Skeletal muscle tissue (tissue), 4 donors: ENCODE measurements around the gene ZNF789. TPM values are rescaled to one million over a fixed set of nuclear protein-coding genes. Genes with fewer than 3 reads are reported as not detected.

ENCODE experiments used
- H3K27ac ChIP-seq: one replicate; pipeline ENCODE4 v1.7.0; 2013; ENCODE audit warnings: mild to moderate bottlenecking, low read depth, low read length, inconsistent platforms
- H3K27me3 ChIP-seq, 3 donors: one replicate each; pipeline ENCODE4 v1.7.0; 2013; ENCODE audit warnings: low read length in 3 of 3; ENCODE audit not compliant: control insufficient read depth in 3 of 3, insufficient read depth in 3 of 3
- H3K36me3 ChIP-seq, 3 donors: one replicate each; pipeline ENCODE4 v1.7.0; 2013; ENCODE audit warnings: low read length in 3 of 3; ENCODE audit not compliant: control insufficient read depth in 3 of 3, insufficient read depth in 3 of 3
- H3K4me1 ChIP-seq, 3 donors: one replicate each; pipeline ENCODE4 v1.7.0; 2013; ENCODE audit warnings: low read length in 3 of 3, mild to moderate bottlenecking in 3 of 3; ENCODE audit not compliant: control insufficient read depth in 3 of 3, insufficient read depth in 3 of 3
- H3K4me3 ChIP-seq, 3 donors: one replicate each; pipeline ENCODE4 v1.7.0; 2013; ENCODE audit warnings: low read length in 3 of 3
- H3K9ac ChIP-seq, 3 donors: one replicate each; pipeline ENCODE4 v1.7.0; 2013; ENCODE audit warnings: low read length in 3 of 3, mild to moderate bottlenecking in 3 of 3, moderate library complexity in 2 of 3, low read depth in 1 of 3
- H3K9me3 ChIP-seq, 3 donors: one replicate each; pipeline ENCODE4 v1.7.0; 2013; ENCODE audit warnings: low read length in 3 of 3; ENCODE audit not compliant: control insufficient read depth in 3 of 3
- total RNA-seq: library from RNA; depleted of rRNA; stranded (reverse); fragments of >200 nt; gene quantifications from one replicate; pipeline ENCODE4 v1.2.3, GENCODE V29; 2014
- donor health status: Osteomylitis.

The ZNF789 gene
- total RNA-seq, 1 donor from 2014 or later: 13.6 TPM

DNA sequence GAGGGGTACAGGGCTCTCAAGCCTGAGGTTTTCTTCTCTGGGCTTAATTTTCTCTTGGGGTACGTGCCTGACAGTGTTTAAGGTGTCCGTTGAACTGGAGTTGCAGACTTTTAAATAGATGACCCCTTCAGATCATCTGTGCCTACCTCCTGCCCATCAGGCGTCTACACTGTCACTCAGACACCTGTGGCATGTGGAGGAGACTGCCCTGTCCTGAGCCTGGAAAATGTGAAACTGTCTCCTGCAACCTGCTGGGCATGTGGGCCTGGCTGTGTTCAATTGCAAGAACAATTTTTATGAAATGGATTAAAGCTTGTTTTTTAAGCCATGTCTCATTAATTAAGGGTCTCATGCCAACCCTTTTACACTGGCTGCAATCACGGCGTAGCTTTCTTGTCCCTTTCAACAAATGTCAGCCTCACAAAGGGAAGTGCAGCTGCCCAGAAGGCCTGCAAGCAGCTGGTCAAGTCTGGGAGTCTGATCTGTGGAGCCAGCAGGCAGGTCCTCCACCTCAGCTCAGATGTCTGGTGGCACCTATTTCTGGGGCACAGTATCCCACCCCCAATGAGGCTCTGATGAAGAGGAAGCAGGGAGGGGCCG lies 15.5 kb upstream of the ZNF789 start:
- H3K36me3 ChIP-seq: peaks cover 61 to 81% (median 74%) of the 10 kb centered on the region in 3 donors
- no peak overlapping the region for H3K27ac ChIP-seq
- H3K4me3 ChIP-seq: no peak overlapping the region
- H3K27me3 ChIP-seq: no peaks in the 10 kb centered on the region
- peaks cover 10 to 20% (median 11%) of the 10 kb centered on the region in 3 donors for H3K4me1 ChIP-seq
- H3K9me3 ChIP-seq: no peaks in the 10 kb centered on the region
- H3K9ac ChIP-seq: no peak overlapping the region

DNA sequence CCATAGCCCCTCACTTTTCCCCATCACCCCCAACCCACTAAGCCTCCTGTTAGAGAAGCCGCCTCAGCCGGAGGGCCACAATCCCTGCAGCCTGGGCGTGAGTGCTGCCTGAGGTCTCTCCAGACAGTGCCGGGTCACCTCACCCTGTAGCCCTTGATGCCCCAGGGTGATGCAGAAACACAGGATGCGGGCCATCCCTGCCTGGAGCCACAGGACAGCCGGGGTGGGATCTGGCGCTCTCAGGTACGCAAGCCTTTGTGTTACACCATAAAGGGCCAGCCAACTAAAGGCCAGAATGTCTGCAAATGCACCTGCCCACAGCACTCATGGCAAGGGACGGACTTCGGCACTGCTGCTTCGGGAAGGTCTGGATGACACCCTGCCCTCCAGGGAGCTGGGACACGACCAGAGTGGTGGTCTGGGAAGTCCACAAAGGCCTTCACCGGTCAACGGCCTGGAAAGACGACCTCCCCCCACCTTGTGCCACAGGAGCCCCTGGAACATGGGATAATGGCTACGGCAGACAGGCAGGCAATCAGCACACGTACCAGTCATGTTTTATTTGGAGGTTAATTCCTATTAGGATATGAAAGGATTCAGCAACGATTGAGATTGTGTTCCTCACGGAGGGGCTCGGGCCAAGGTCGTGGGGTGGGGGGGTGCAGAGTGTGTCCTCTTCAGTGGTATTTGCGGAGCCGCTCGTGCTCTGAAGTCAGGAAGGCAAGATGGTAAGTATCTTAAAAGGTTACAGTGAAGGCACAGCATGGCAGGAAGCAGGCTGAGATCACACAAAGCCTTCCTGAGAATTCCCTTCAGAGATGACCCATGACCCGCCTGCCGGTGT lies 14.8 kb upstream of the ZNF789 start:
- Histone ChIP-seq H3K27ac (no peak overlapping the region), H3K36me3 (peaks cover 58 to 78% (median 69%) of the 10 kb centered on the region in 3 donors), H3K4me1 (peaks cover 13 to 22% (median 15%) of the 10 kb centered on the region in 3 donors), H3K9ac (no peak overlapping the region), H3K4me3 (no peak overlapping the region), H3K9me3 (no peaks in the 10 kb centered on the region), H3K27me3 (no peaks in the 10 kb centered on the region)

- no peak overlapping the region for H3K9ac ChIP-seq
- no peak overlapping the region for H3K4me3 ChIP-seq
- H3K9me3 ChIP-seq: no peaks in the 10 kb centered on the region
- H3K27me3 ChIP-seq: no peaks in the 10 kb centered on the region
- no peak overlapping the region for H3K27ac ChIP-seq
- peaks cover 53 to 74% (median 63%) of the 10 kb centered on the region in 3 donors for H3K36me3 ChIP-seq
- H3K4me1 ChIP-seq: peaks cover 17 to 28% (median 21%) of the 10 kb centered on the region in 3 donors
These were observed 13.6 kb upstream of the ZNF789 start for GRCh38 chr7:99459087-99459486.

DNA sequence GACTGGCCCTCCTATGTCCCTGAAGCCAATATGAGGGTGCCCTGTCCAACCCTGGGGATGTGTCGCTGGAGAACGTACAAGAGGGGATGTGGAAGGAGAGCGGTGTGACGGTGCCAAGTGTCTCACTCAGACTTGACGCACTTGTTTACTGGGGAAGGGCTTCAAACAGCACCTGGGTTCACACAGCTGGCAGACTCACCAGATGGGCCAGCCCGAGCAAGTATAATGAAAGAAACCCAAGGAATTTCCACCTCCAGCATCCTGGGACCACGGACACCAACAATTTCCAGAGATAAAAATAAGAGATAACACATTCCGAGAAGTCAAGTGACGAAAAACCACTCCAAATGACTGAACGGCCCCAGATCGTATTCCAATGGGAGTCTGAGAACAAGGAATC lies 12.0 kb upstream of the ZNF789 start:
- H3K36me3 ChIP-seq: peaks cover 46 to 59% (median 48%) of the 10 kb centered on the region in 3 donors
- no peaks in the 10 kb centered on the region for H3K9me3 ChIP-seq
- no peaks in the 10 kb centered on the region for H3K27me3 ChIP-seq
- peaks cover 29 to 43% (median 34%) of the 10 kb centered on the region in 3 donors for H3K4me1 ChIP-seq
- H3K27ac ChIP-seq: no peak overlapping the region
- H3K9ac ChIP-seq: peak overlapping the region in 2 of 3 donors; percentile 16 to 21
- H3K4me3 ChIP-seq: no peak overlapping the region

- Histone ChIP-seq H3K9me3 (no peaks in the 10 kb centered on the region), H3K27me3 (no peaks in the 10 kb centered on the region), H3K36me3 (peaks cover 41 to 53% (median 42%) of the 10 kb centered on the region in 3 donors), H3K9ac (no peak overlapping the region), H3K4me1 (peaks cover 29 to 49% (median 34%) of the 10 kb centered on the region in 3 donors), H3K27ac (no peak overlapping the region), H3K4me3 (no peak overlapping the region)
These were observed 11.5 kb upstream of the ZNF789 start for GRCh38 chr7:99461221-99461620.

DNA sequence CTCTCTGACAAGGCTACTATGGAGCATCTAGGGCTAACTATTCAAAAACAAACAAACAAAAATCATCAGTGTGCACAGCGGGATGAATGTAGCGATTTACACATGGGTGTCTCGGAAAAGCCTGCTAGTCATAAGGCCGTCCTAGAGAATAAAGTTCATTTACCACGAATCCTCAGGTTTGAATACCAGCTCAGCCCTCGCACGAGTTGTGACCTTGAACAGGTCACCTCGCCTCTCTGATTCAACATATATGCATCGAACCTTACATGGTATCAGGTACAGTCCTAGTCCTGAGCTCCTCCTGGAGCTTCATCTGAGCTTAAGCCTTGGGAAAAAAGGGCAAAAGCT lies 7.3 kb upstream of the ZNF789 start:
- peaks cover 7 to 12% (median 9%) of the 10 kb centered on the region in 3 donors for H3K36me3 ChIP-seq
- H3K27ac ChIP-seq: peak overlapping the region; percentile 89
- H3K9ac ChIP-seq: peak overlapping the region; percentile 98 to 100 (median 100)
- H3K27me3 ChIP-seq: no peaks in the 10 kb centered on the region
- H3K9me3 ChIP-seq: no peaks in the 10 kb centered on the region
- H3K4me1 ChIP-seq: peaks cover 25 to 40% (median 29%) of the 10 kb centered on the region in 3 donors
- peak overlapping the region; percentile 99 to 100 (median 99) for H3K4me3 ChIP-seq

- H3K27ac ChIP-seq: no peak overlapping the region
These were observed 4.3 kb upstream of the ZNF789 start for GRCh38 chr7:99468336-99468918.

GRCh38 chr7:99469381-99470065 lies 3.2 kb upstream of the ZNF789 start:
- Histone ChIP-seq H3K9ac (no peak overlapping the region), H3K4me1 (peaks cover 14 to 26% (median 17%) of the 10 kb centered on the region in 3 donors), H3K9me3 (no peaks in the 10 kb centered on the region), H3K27ac (peak overlapping the region; percentile 40), H3K27me3 (no peaks in the 10 kb centered on the region), H3K36me3 (no peaks in the 10 kb centered on the region), H3K4me3 (no peak overlapping the region)

More at GRCh38 chr7:99468336-99468918, 4.3 kb upstream of the ZNF789 start:
- peaks cover 20 to 28% (median 20%) of the 10 kb centered on the region in 3 donors for H3K4me1 ChIP-seq
- H3K9ac ChIP-seq: no peak overlapping the region
- H3K36me3 ChIP-seq: peaks cover 4 to 5% (median 4%) of the 10 kb centered on the region in 3 donors
- H3K27me3 ChIP-seq: no peaks in the 10 kb centered on the region
- H3K4me3 ChIP-seq: no peak overlapping the region
- H3K9me3 ChIP-seq: no peaks in the 10 kb centered on the region

DNA sequence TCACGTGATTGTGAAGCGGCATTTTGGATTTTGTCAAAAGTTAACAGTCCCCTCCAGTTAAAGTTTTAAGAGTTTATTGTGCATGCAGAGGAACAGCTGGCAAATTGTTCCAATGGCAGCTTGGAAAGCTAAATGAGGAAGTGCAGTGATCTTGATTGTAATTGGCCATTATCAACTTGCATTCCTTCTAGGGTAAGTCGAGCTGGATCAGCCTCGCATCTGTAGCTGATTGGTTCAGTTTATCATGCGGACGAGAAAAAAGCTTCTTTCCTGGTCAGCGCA lies 566 bp downstream of the ZNF789 start:
- peak overlapping the region; percentile 87 for H3K27ac ChIP-seq
- peak overlapping the region; percentile 87 to 89 (median 88) for H3K9ac ChIP-seq
- H3K4me3 ChIP-seq: peak overlapping the region; percentile 82 to 90 (median 87)
- H3K36me3 ChIP-seq: peaks cover 0 to 6% (median under 1%) of the 10 kb centered on the region in 3 donors
- no peaks in the 10 kb centered on the region for H3K9me3 ChIP-seq
- H3K27me3 ChIP-seq: no peaks in the 10 kb centered on the region
- H3K4me1 ChIP-seq: peaks cover 4 to 12% (median 7%) of the 10 kb centered on the region in 3 donors
